PC-3 (cell line): ENCODE results near the gene GALNT10. TPM values are rescaled to one million over a fixed set of nuclear protein-coding genes. Genes with fewer than 3 reads are reported as not detected.

ENCODE experiments used
- ATAC-seq: fragments of 200-7000 bp; cut with Tn5 transposase; 2 replicates; pipeline ENCODE4 v1.9.1; 2020; ENCODE audit warnings: mild to moderate bottlenecking, moderate library complexity
- BruUV-seq: library from RNA; stranded (reverse); fragments of 400-500 nt; replicated peaks from 2 replicates; lab custom pipeline; 2021; lab: Mats Ljungman, UMichigan
- CTCF ChIA-PET: fragments of 300-600 bp; sonication (Branson Sonifier 250); formaldehyde crosslinking; loops from one replicate; lab custom pipeline; 2022; ENCODE audit warnings: antibody characterized with exemption; lab: Charles Lee
- POLR2A ChIA-PET: fragments of 300-600 bp; sonication (Branson Sonifier 250); formaldehyde crosslinking; loops from one replicate; lab custom pipeline; 2022; ENCODE audit warnings: antibody characterized with exemption; ENCODE audit not compliant: unreplicated experiment; lab: Charles Lee
- DNase-seq: peaks from one replicate; pipeline ENCODE4 v3.0.0-alpha.2; 2015
- H2AFZ ChIP-seq: fragments of 300-600 bp; sonication (generic); 2 replicates; pipeline ENCODE4 v1.6.0; 2016; ENCODE audit warnings: antibody characterized with exemption, low read length
- H3F3A ChIP-seq: fragments of 300-600 bp; sonication (generic); one replicate; pipeline ENCODE4 v1.6.0; 2017; ENCODE audit warnings: antibody characterized with exemption, low read length, control low read depth, mild to moderate bottlenecking; ENCODE audit not compliant: unreplicated experiment
- H3K27ac ChIP-seq: fragments of 300-600 bp; sonication (generic); 2 replicates; pipeline ENCODE4 v1.5.1; 2016; ENCODE audit warnings: mild to moderate bottlenecking, low read length
- H3K27me3 ChIP-seq: fragments of 300-600 bp; sonication (generic); 2 replicates; pipeline ENCODE4 v1.6.1; 2016; ENCODE audit warnings: low read length, mixed read lengths
- H3K36me3 ChIP-seq: fragments of 300-600 bp; sonication (generic); 2 replicates; pipeline ENCODE4 v1.6.1; 2016; ENCODE audit warnings: low read depth, mixed run types, low read length, mixed read lengths
- H3K4me1 ChIP-seq: fragments of 300-600 bp; sonication (generic); 2 replicates; pipeline ENCODE4 v1.5.1; 2016; ENCODE audit warnings: low read length; ENCODE audit not compliant: insufficient read depth
- H3K4me2 ChIP-seq: fragments of 300-600 bp; sonication (generic); 2 replicates; pipeline ENCODE4 v1.6.0; 2016; ENCODE audit warnings: low read length
- H3K4me3 ChIP-seq: fragments of 300-600 bp; sonication (generic); 2 replicates; pipeline ENCODE4 v1.5.1; 2016; ENCODE audit warnings: mild to moderate bottlenecking, low read length, mixed read lengths
- H3K79me2 ChIP-seq: fragments of 300-600 bp; sonication (generic); 2 replicates; pipeline ENCODE4 v1.6.1; 2017; ENCODE audit warnings: low read length, mixed read lengths
- H3K9ac ChIP-seq: fragments of 300-600 bp; sonication (generic); 2 replicates; pipeline ENCODE4 v1.6.0; 2016; ENCODE audit warnings: mild to moderate bottlenecking, low read length
- H3K9me2 ChIP-seq: fragments of 300-600 bp; sonication (generic); replicated peaks from 2 replicates; pipeline ENCODE4 v1.6.1; 2016; ENCODE audit warnings: mixed run types, low read length, mixed read lengths
- H3K9me3 ChIP-seq: fragments of 300-600 bp; sonication (generic); 2 replicates; pipeline ENCODE4 v1.6.1; 2016; ENCODE audit warnings: low read length, mixed read lengths
- H4K20me1 ChIP-seq: fragments of 300-600 bp; sonication (generic); 2 replicates; pipeline ENCODE4 v1.6.1; 2016; ENCODE audit warnings: low read length, mixed read lengths
- EZH2 ChIP-seq: fragments of 300-600 bp; sonication (generic); IDR thresholded peaks from one replicate; pipeline ENCODE4 v1.6.1; 2017; ENCODE audit warnings: antibody characterized with exemption, mild to moderate bottlenecking, low read length; ENCODE audit not compliant: unreplicated experiment
- EZH2phosphoT487 ChIP-seq: fragments of 300-600 bp; sonication (generic); IDR thresholded peaks from 2 replicates; pipeline ENCODE4 v1.6.1; 2018; ENCODE audit warnings: mild to moderate bottlenecking, antibody characterized with exemption, low read length, borderline replicate concordance
- intact Hi-C: fragments of 100-400 bp; cut with micrococcal nuclease; formaldehyde crosslinking; loops from 2 replicates; pipeline ENCODE4 v1.9.0; 2023
- total RNA-seq: library from RNA; depleted of rRNA; stranded (reverse); fragments of >200 nt; gene quantifications from 2 replicates; pipeline ENCODE4 v1.2.3, GENCODE V29; 2014
- TF ChIP-seq, protein P1 (sequence below): fragments of 300-600 bp; sonication (generic); conservative IDR thresholded peaks from 2 replicates; pipeline ENCODE4 v1.5.1; 2017; ENCODE audit warnings: antibody characterized with exemption, low read depth, mild to moderate bottlenecking, low read length

GALNT10 gene
- total RNA-seq, 1 experiment from 2014 or later = 46.2 TPM

DNA sequence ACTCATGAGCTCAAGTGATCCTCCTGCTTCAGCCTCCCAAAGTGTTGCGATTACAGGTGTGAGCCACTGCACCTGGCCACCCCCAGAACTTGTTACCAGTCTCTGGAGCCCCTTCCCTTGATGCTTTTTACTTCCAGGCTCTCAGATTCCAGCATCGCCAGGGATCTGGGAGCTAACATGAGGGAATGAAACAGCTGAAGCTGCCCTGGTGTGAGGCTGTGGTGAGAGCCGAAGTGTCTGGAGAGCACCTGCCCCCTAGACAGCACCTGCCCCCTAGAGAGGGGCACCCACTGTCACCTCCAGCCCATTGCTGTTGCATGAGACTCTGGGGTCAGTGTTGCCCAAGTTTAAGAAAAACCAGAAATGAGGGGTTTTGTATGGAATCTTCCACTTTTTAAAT is 131.0 kb downstream of the GALNT10 start:
- TF ChIP-seq EZH2phosphoT487 (no peak), EZH2 (no peak)
- TF ChIP-seq, protein P1, sequence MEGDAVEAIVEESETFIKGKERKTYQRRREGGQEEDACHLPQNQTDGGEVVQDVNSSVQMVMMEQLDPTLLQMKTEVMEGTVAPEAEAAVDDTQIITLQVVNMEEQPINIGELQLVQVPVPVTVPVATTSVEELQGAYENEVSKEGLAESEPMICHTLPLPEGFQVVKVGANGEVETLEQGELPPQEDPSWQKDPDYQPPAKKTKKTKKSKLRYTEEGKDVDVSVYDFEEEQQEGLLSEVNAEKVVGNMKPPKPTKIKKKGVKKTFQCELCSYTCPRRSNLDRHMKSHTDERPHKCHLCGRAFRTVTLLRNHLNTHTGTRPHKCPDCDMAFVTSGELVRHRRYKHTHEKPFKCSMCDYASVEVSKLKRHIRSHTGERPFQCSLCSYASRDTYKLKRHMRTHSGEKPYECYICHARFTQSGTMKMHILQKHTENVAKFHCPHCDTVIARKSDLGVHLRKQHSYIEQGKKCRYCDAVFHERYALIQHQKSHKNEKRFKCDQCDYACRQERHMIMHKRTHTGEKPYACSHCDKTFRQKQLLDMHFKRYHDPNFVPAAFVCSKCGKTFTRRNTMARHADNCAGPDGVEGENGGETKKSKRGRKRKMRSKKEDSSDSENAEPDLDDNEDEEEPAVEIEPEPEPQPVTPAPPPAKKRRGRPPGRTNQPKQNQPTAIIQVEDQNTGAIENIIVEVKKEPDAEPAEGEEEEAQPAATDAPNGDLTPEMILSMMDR = no peak
- Histone ChIP-seq H3K79me2 (no peaks in the 10 kb centered on the region), H3K4me3 (no peak overlapping the region), H3K36me3 (no peaks in the 10 kb centered on the region), H3K27me3 (no peaks in the 10 kb centered on the region), H3K27ac (no peak overlapping the region), H3K4me1 (no peaks in the 10 kb centered on the region), H4K20me1 (no peaks in the 10 kb centered on the region), H3F3A (no peaks in the 10 kb centered on the region), H2AFZ (no peak overlapping the region), H3K9me2 (no peaks in the 10 kb centered on the region), H3K4me2 (no peak overlapping the region), H3K9ac (no peak overlapping the region), H3K9me3 (no peaks in the 10 kb centered on the region)
- ChIA-PET CTCF (no interaction called here), POLR2A (no interaction called here)
- DNase-seq (no peak), ATAC-seq (no peak)
- no TSS peak for BruUV-seq
- intact Hi-C loops = no loop called here

- no peaks in the 10 kb centered on the region for H3K27me3 ChIP-seq
- H3K4me1 ChIP-seq = no peaks in the 10 kb centered on the region
- H2AFZ ChIP-seq = no peak overlapping the region
- no peak for DNase-seq
- H4K20me1 ChIP-seq = no peaks in the 10 kb centered on the region
- BruUV-seq = no TSS peak
- no peaks in the 10 kb centered on the region for H3K36me3 ChIP-seq
- H3K9me2 ChIP-seq = no peaks in the 10 kb centered on the region
- H3K27ac ChIP-seq = no peak overlapping the region
- TF ChIP-seq, protein P1 = no peak
- TF ChIP-seq EZH2phosphoT487 (no peak), EZH2 (no peak)
- no peak for ATAC-seq
- intact Hi-C loops = no loop called here
- H3K4me3 ChIP-seq = no peak overlapping the region
- H3F3A ChIP-seq = no peaks in the 10 kb centered on the region
- H3K9ac ChIP-seq = no peak overlapping the region
- no peak overlapping the region for H3K4me2 ChIP-seq
- no peaks in the 10 kb centered on the region for H3K9me3 ChIP-seq
- ChIA-PET CTCF (no interaction called here), POLR2A (no interaction called here)
- no peaks in the 10 kb centered on the region for H3K79me2 ChIP-seq
Observed at GRCh38 chr5:154324033-154324432, 133.5 kb downstream of the GALNT10 start.

- H3K4me1 ChIP-seq = no peaks in the 10 kb centered on the region
- no peak overlapping the region for H3K9ac ChIP-seq
- no peaks in the 10 kb centered on the region for H4K20me1 ChIP-seq
- no peaks in the 10 kb centered on the region for H3K9me3 ChIP-seq
- no peak overlapping the region for H3K4me2 ChIP-seq
- H3K79me2 ChIP-seq = no peaks in the 10 kb centered on the region
- no peak for ATAC-seq
- intact Hi-C loops = no loop called here
- TF ChIP-seq EZH2 (no peak), EZH2phosphoT487 (no peak)
- TF ChIP-seq, protein P1 = no peak
- H3F3A ChIP-seq = no peaks in the 10 kb centered on the region
- H3K27ac ChIP-seq = no peak overlapping the region
- H3K4me3 ChIP-seq = no peak overlapping the region
- POLR2A ChIA-PET = no interaction called here
- H3K36me3 ChIP-seq = no peaks in the 10 kb centered on the region; the same call in 1 of the 2 replicates
- no peaks in the 10 kb centered on the region for H3K9me2 ChIP-seq
- no peaks in the 10 kb centered on the region for H3K27me3 ChIP-seq
- no peak overlapping the region for H2AFZ ChIP-seq
- BruUV-seq = no TSS peak
- CTCF ChIA-PET = no interaction called here
- DNase-seq = no peak
Observed at GRCh38 chr5:154325566-154325965, 135.0 kb downstream of the GALNT10 start.
